Myocyte (in vitro differentiated cells): ENCODE data around the gene UACA. TPM values are rescaled to one million over a fixed set of nuclear protein-coding genes. Genes with fewer than 3 reads are reported as not detected.

Experiments
- DNase-seq: peaks from one replicate; pipeline ENCODE4 v3.0.0-alpha.2; 2012; ENCODE audit warnings: low read depth
- total RNA-seq: library from RNA; depleted of rRNA; stranded (reverse); fragments of >200 nt; gene quantifications from 2 replicates; pipeline ENCODE4 v1.2.3, GENCODE V29; 2014

Gene UACA
- total RNA-seq, 1 donor from 2014 or later: 45.4 TPM

GRCh38 chr15:70604666-70605315 is 158.6 kb downstream of the UACA start:
- peak; percentile 58 for DNase-seq

Other genes starting within 250 kb of the UACA start
- gene LARP6, start 90.6 kb upstream of the UACA start, total RNA-seq: 20.6 and 44.4 TPM in 2 replicates
- gene THAP10, start 128.9 kb upstream of the UACA start, total RNA-seq: 1.8 and 2.7 TPM in 2 replicates
- gene LRRC49, start 129.3 kb upstream of the UACA start, total RNA-seq: 4.0 and 4.1 TPM in 2 replicates